HUES6 (cell line): ENCODE data around the gene C18orf54.
A peak's percentile ranks its signal among the peaks of the same experiment; 100 is the strongest.
"Not testable (repeated sequence)": the region's sequence is repeated elsewhere in the genome, so short reads cannot be mapped to it uniquely, and the experiment has no call there.

Experiments used
- H3K27ac ChIP-seq: 2 replicates; pipeline ENCODE4 v1.7.0; 2013; ENCODE audit warnings: low read depth, mild to moderate bottlenecking, low read length, inconsistent platforms
- H3K27me3 ChIP-seq: 2 replicates; pipeline ENCODE4 v1.6.1; 2013; ENCODE audit warnings: low read length; ENCODE audit not compliant: control insufficient read depth, insufficient read depth
- H3K36me3 ChIP-seq: 2 replicates; pipeline ENCODE4 v1.6.1; 2013; ENCODE audit warnings: low read length; ENCODE audit not compliant: control insufficient read depth, insufficient read depth
- H3K4me1 ChIP-seq: 2 replicates; pipeline ENCODE4 v1.6.1; 2013; ENCODE audit warnings: low read length; ENCODE audit not compliant: control insufficient read depth, insufficient read depth
- H3K4me3 ChIP-seq: 2 replicates; pipeline ENCODE4 v1.5.1; 2013; ENCODE audit warnings: low read depth, low read length
- H3K9ac ChIP-seq: one replicate; pipeline ENCODE4 v1.6.1; 2013; ENCODE audit warnings: mild to moderate bottlenecking, low read length
- H3K9me3 ChIP-seq: 2 replicates; pipeline ENCODE4 v1.6.1; 2013; ENCODE audit warnings: low read depth, low read length; ENCODE audit not compliant: control insufficient read depth, insufficient read depth

The C18orf54 gene

GRCh38 chr18:54351186-54351585 lies 6.5 kb upstream of the C18orf54 start:
- Histone ChIP-seq H3K4me1 (no peaks in the 10 kb centered on the region), H3K27me3 (no peaks in the 10 kb centered on the region), H3K27ac (no peak overlapping the region), H3K9ac (no peak overlapping the region), H3K36me3 (no peaks in the 10 kb centered on the region), H3K4me3 (no peak overlapping the region), H3K9me3 (no peaks in the 10 kb centered on the region)

- H3K9ac ChIP-seq: peak overlapping the region; percentile 83
- peak overlapping the region; percentile 50; the same call in 1 of the 2 replicates for H3K27ac ChIP-seq
- H3K27me3 ChIP-seq: no peaks in the 10 kb centered on the region
- peak overlapping the region; percentile 99 for H3K4me3 ChIP-seq
- H3K36me3 ChIP-seq: peaks cover 18% of the 10 kb centered on the region
- H3K4me1 ChIP-seq: peaks cover 12% of the 10 kb centered on the region
- no peaks in the 10 kb centered on the region for H3K9me3 ChIP-seq
Observed at GRCh38 chr18:54357082-54357659, 535 bp upstream of the C18orf54 start.

GRCh38 chr18:54358495-54359040 lies 862 bp downstream of the C18orf54 start:
- Histone ChIP-seq H3K4me3 (peak overlapping the region; percentile 99), H3K36me3 (peaks cover 28% of the 10 kb centered on the region), H3K27me3 (no peaks in the 10 kb centered on the region), H3K27ac (no peak overlapping the region), H3K9me3 (no peaks in the 10 kb centered on the region), H3K9ac (peak overlapping the region; percentile 83), H3K4me1 (peaks cover 12% of the 10 kb centered on the region)

- Histone ChIP-seq H3K9ac (no peak overlapping the region), H3K27ac (no peak overlapping the region), H3K36me3 (peaks cover 34% of the 10 kb centered on the region), H3K4me3 (peak overlapping the region; percentile 99), H3K4me1 (peaks cover 12% of the 10 kb centered on the region), H3K9me3 (no peaks in the 10 kb centered on the region), H3K27me3 (no peaks in the 10 kb centered on the region)
Observed at GRCh38 chr18:54359233-54359632, 1.5 kb downstream of the C18orf54 start.

GRCh38 chr18:54360406-54360805 lies 2.7 kb downstream of the C18orf54 start:
- no peak overlapping the region for H3K9ac ChIP-seq

GRCh38 chr18:54378057-54378456 lies 20.4 kb downstream of the C18orf54 start:
- H3K36me3 ChIP-seq: peaks cover 58% of the 10 kb centered on the region
- no peaks in the 10 kb centered on the region for H3K27me3 ChIP-seq

More at GRCh38 chr18:54360406-54360805, 2.7 kb downstream of the C18orf54 start:
- Histone ChIP-seq H3K27ac (no peak overlapping the region), H3K27me3 (no peaks in the 10 kb centered on the region), H3K9me3 (no peaks in the 10 kb centered on the region), H3K4me3 (no peak overlapping the region), H3K4me1 (peaks cover 12% of the 10 kb centered on the region), H3K36me3 (peaks cover 38% of the 10 kb centered on the region)

GRCh38 chr18:54381640-54382039 lies 23.9 kb downstream of the C18orf54 start:
- no peak overlapping the region for H3K9ac ChIP-seq
- H3K27me3 ChIP-seq: no peaks in the 10 kb centered on the region
- peaks cover 32% of the 10 kb centered on the region for H3K36me3 ChIP-seq
- H3K4me3 ChIP-seq: no peak overlapping the region
- H3K9me3 ChIP-seq: no peaks in the 10 kb centered on the region
- H3K4me1 ChIP-seq: peaks cover 26% of the 10 kb centered on the region
- no peak overlapping the region for H3K27ac ChIP-seq

More at GRCh38 chr18:54378057-54378456, 20.4 kb downstream of the C18orf54 start:
- H3K4me3 ChIP-seq: no peak overlapping the region
- no peak overlapping the region for H3K27ac ChIP-seq
- peaks cover 10% of the 10 kb centered on the region; the same call in 1 of the 2 replicates for H3K4me1 ChIP-seq
- H3K9me3 ChIP-seq: no peaks in the 10 kb centered on the region
- no peak overlapping the region for H3K9ac ChIP-seq

- H3K9ac ChIP-seq: no peak overlapping the region
- H3K36me3 ChIP-seq: peaks cover 30% of the 10 kb centered on the region
- no peak overlapping the region for H3K27ac ChIP-seq
- H3K4me3 ChIP-seq: no peak overlapping the region
- H3K4me1 ChIP-seq: peaks cover 26% of the 10 kb centered on the region
- no peaks in the 10 kb centered on the region for H3K27me3 ChIP-seq
- H3K9me3 ChIP-seq: no peaks in the 10 kb centered on the region
Observed at GRCh38 chr18:54382076-54382475, 24.4 kb downstream of the C18orf54 start.

GRCh38 chr18:54382733-54383252 lies 25.1 kb downstream of the C18orf54 start:
- H3K27me3 ChIP-seq: no peaks in the 10 kb centered on the region
- H3K36me3 ChIP-seq: peaks cover 25% of the 10 kb centered on the region
- H3K4me3 ChIP-seq: no peak overlapping the region
- H3K9me3 ChIP-seq: peaks cover 2% of the 10 kb centered on the region; the same call in 1 of the 2 replicates
- H3K9ac ChIP-seq: no peak overlapping the region
- H3K4me1 ChIP-seq: peaks cover 26% of the 10 kb centered on the region
- H3K27ac ChIP-seq: no peak overlapping the region

- peaks cover 7% of the 10 kb centered on the region; the same call in 1 of the 2 replicates for H3K9me3 ChIP-seq
- no peak overlapping the region; the same call in 1 of the 2 replicates for H3K27ac ChIP-seq
- H3K36me3 ChIP-seq: peaks cover 10% of the 10 kb centered on the region
- no peak overlapping the region for H3K4me3 ChIP-seq
- no peaks in the 10 kb centered on the region for H3K27me3 ChIP-seq
- H3K4me1 ChIP-seq: peaks cover 49% of the 10 kb centered on the region
- H3K9ac ChIP-seq: no peak overlapping the region
Observed at GRCh38 chr18:54386043-54386442, 28.3 kb downstream of the C18orf54 start.

- H3K4me3 ChIP-seq, H3K9ac ChIP-seq, H3K27ac ChIP-seq, H3K27me3 ChIP-seq, H3K9me3 ChIP-seq, H3K36me3 ChIP-seq: not testable (repeated sequence)
- H3K4me1 ChIP-seq: peaks cover 52% of the 10 kb centered on the region
Observed at GRCh38 chr18:54386800-54387495, 29.2 kb downstream of the C18orf54 start.
